H1 (cell line): Measurements from ENCODE around the gene ZBTB24. TPM values are rescaled to one million over a fixed set of nuclear protein-coding genes. Genes with fewer than 3 reads are reported as not detected.

ENCODE experiments used
- CTCF ChIA-PET: fragments of 300-600 bp; sonication (Branson Sonifier 250); formaldehyde crosslinking; loops from one replicate; lab custom pipeline; 2021; ENCODE audit not compliant: partially characterized antibody; lab: Charles Lee
- POLR2A ChIA-PET: fragments of 300-600 bp; sonication (Branson Sonifier 250); formaldehyde crosslinking; loops from one replicate; lab custom pipeline; 2021; ENCODE audit warnings: inconsistent platforms; ENCODE audit not compliant: partially characterized antibody; lab: Charles Lee
- DNase-seq, 2 experiments: peaks; one replicate each; pipeline versions ENCODE4 v3.0.0 to v3.0.0-alpha.2; 2010 to 2022; ENCODE audit warnings: low spot score in 2 of 2, low read depth in 1 of 2, mixed read lengths in 1 of 2
- FAIRE-seq: peaks from 2 replicates; lab custom pipeline; 2011; peaks lifted over from hg19 to GRCh38; lab: Jason Lieb, UNC
- H2AFZ ChIP-seq: 2 replicates; pipeline ENCODE4 v1.8.1; 2012; ENCODE audit warnings: low read length, inconsistent platforms
- H2AK5ac ChIP-seq: 2 replicates; pipeline ENCODE4 v1.6.1; 2013; ENCODE audit warnings: low read depth, low read length
- H2BK120ac ChIP-seq: replicated peaks from 2 replicates; pipeline ENCODE3; 2013; ENCODE audit warnings: low read depth, low read length, inconsistent platforms
- H2BK12ac ChIP-seq: 2 replicates; pipeline ENCODE4 v1.6.1; 2013; ENCODE audit warnings: low read depth, low read length
- H2BK15ac ChIP-seq: 2 replicates; pipeline ENCODE4 v1.6.1; 2013; ENCODE audit warnings: low read length
- H2BK20ac ChIP-seq: 2 replicates; pipeline ENCODE4 v1.6.1; 2013; ENCODE audit warnings: low read length
- H2BK5ac ChIP-seq: 2 replicates; pipeline ENCODE4 v1.6.1; 2013; ENCODE audit warnings: low read depth, low read length
- H3K14ac ChIP-seq: 2 replicates; pipeline ENCODE4 v1.6.1; 2013; ENCODE audit warnings: inconsistent platforms; ENCODE audit not compliant: insufficient read length
- H3K18ac ChIP-seq: 2 replicates; pipeline ENCODE4 v1.6.1; 2013; ENCODE audit warnings: low read length; ENCODE audit errors: extremely low read depth
- H3K23ac ChIP-seq: 2 replicates; pipeline ENCODE4 v1.6.1; 2013; ENCODE audit warnings: inconsistent platforms; ENCODE audit not compliant: insufficient read length
- H3K23me2 ChIP-seq: 2 replicates; pipeline ENCODE4 v1.6.1; 2013; ENCODE audit warnings: low read depth, low read length
- H3K27ac ChIP-seq: 2 replicates; pipeline ENCODE4 v1.6.1; 2011; ENCODE audit warnings: low read depth, low read length, inconsistent platforms
- H3K27me3 ChIP-seq, 4 experiments: replicated peaks in 1 of 4; 1 replicate in 1 of 4; 2 replicates in 3 of 4; pipeline versions ENCODE4 v1.6.1 to v1.8.1; 2011 to 2013; ENCODE audit warnings: low read length in 3 of 4, mild to moderate bottlenecking in 3 of 4, inconsistent platforms in 2 of 4, mixed read lengths in 2 of 4, moderate library complexity in 1 of 4; ENCODE audit not compliant: control insufficient read depth in 3 of 4, insufficient read depth in 3 of 4; ENCODE audit errors: extremely low read depth in 1 of 4
- H3K36me3 ChIP-seq, 4 experiments: 2 replicates each; pipeline versions ENCODE4 v1.6.1 to v1.8.1; 2011 to 2013; ENCODE audit warnings: mild to moderate bottlenecking in 4 of 4, low read length in 3 of 4, moderate library complexity in 2 of 4, control low read depth in 1 of 4, inconsistent platforms in 1 of 4; ENCODE audit not compliant: insufficient read depth in 4 of 4, control insufficient read depth in 2 of 4
- H3K4ac ChIP-seq: replicated peaks from 2 replicates; pipeline ENCODE3; 2013; ENCODE audit warnings: low read length, low read depth, mixed read lengths, inconsistent platforms; ENCODE audit not compliant: insufficient read length
- H3K4me1 ChIP-seq, 4 experiments: replicated peaks in 1 of 4; 1 replicate in 1 of 4; 2 replicates in 3 of 4; pipeline versions ENCODE4 v1.6.1 to v1.8.1; 2011 to 2013; ENCODE audit warnings: low read length in 3 of 4, inconsistent platforms in 2 of 4, mixed read lengths in 1 of 4; ENCODE audit not compliant: insufficient read depth in 4 of 4, control insufficient read depth in 3 of 4
- H3K4me2 ChIP-seq, 2 experiments: 2 replicates each; pipeline versions ENCODE4 v1.6.1 to v1.8.1; 2011 to 2013; ENCODE audit warnings: low read depth in 2 of 2, low read length in 2 of 2, control low read depth in 1 of 2, inconsistent platforms in 1 of 2, mild to moderate bottlenecking in 1 of 2; ENCODE audit not compliant: insufficient read depth in 1 of 2
- H3K4me3 ChIP-seq, 4 experiments: fragments of 200-600, 300-600 bp in 1 of 4; sonication (generic), shearing (Covaris generic), sonication (Bioruptor Twin) in 1 of 4; 2 replicates each; pipeline versions ENCODE4 v1.5.1 to v1.8.1; 2011 to 2016; ENCODE audit warnings: low read length in 4 of 4, low read depth in 3 of 4, control low read depth in 2 of 4, inconsistent platforms in 2 of 4, mild to moderate bottlenecking in 2 of 4, mixed read lengths in 1 of 4, moderate library complexity in 1 of 4; ENCODE audit not compliant: insufficient read depth in 2 of 4; ENCODE audit errors: extremely low read depth in 1 of 4
- H3K56ac ChIP-seq: replicated peaks from 2 replicates; pipeline ENCODE3; 2013; ENCODE audit warnings: low read depth, mild to moderate bottlenecking, mixed read lengths, low read length, inconsistent platforms; ENCODE audit not compliant: insufficient read length
- H3K79me1 ChIP-seq: 2 replicates; pipeline ENCODE4 v1.6.1; 2013; ENCODE audit warnings: low read depth, low read length, control low read depth
- H3K79me2 ChIP-seq, 2 experiments: 2 replicates each; pipeline versions ENCODE4 v1.6.1 to v1.8.1; 2012 to 2013; ENCODE audit warnings: low read length in 2 of 2, mild to moderate bottlenecking in 2 of 2, inconsistent platforms in 1 of 2; ENCODE audit not compliant: insufficient read depth in 2 of 2, control insufficient read depth in 1 of 2
- H3K9ac ChIP-seq, 4 experiments: replicated peaks in 1 of 4; 1 replicate in 1 of 4; 2 replicates in 3 of 4; pipeline versions ENCODE4 v1.6.1 to v1.8.1; 2011 to 2013; ENCODE audit warnings: low read depth in 3 of 4, low read length in 3 of 4, control low read depth in 2 of 4, mild to moderate bottlenecking in 2 of 4, moderate library complexity in 2 of 4, inconsistent platforms in 1 of 4; ENCODE audit errors: extremely low read depth in 1 of 4
- H3K9me3 ChIP-seq, 2 experiments: 2 replicates each; pipeline versions ENCODE4 v1.6.1 to v1.8.1; 2012 to 2013; ENCODE audit warnings: mild to moderate bottlenecking in 2 of 2, moderate library complexity in 2 of 2, control low read depth in 1 of 2, inconsistent platforms in 1 of 2, low read depth in 1 of 2, low read length in 1 of 2, mixed read lengths in 1 of 2; ENCODE audit not compliant: insufficient read depth in 2 of 2
- H4K20me1 ChIP-seq, 2 experiments: replicated peaks in 1 of 2; 2 replicates each; pipeline versions ENCODE3 to v1.8.1; 2011 to 2013; ENCODE audit warnings: inconsistent platforms in 2 of 2, low read length in 2 of 2, mild to moderate bottlenecking in 1 of 2; ENCODE audit not compliant: insufficient read depth in 2 of 2, control insufficient read depth in 1 of 2
- H4K5ac ChIP-seq: 2 replicates; pipeline ENCODE4 v1.6.1; 2013; ENCODE audit warnings: low read length, low read depth, mixed read lengths, inconsistent platforms; ENCODE audit not compliant: insufficient read length
- H4K8ac ChIP-seq: 2 replicates; pipeline ENCODE4 v1.8.0; 2013; ENCODE audit warnings: mild to moderate bottlenecking, moderate library complexity, low read length, inconsistent platforms; ENCODE audit not compliant: insufficient read depth; ENCODE audit errors: extremely low read depth
- H4K91ac ChIP-seq: replicated peaks from 2 replicates; pipeline ENCODE3; 2013; ENCODE audit warnings: low read length, mixed read lengths, inconsistent platforms; ENCODE audit not compliant: insufficient read length
- BACH1 ChIP-seq: IDR thresholded peaks from 2 replicates; pipeline ENCODE4 v1.6.1; 2012; ENCODE audit warnings: low read length, improper control_type of control experiment
- FOSL1 ChIP-seq: IDR thresholded peaks from 2 replicates; pipeline ENCODE4 v1.6.1; 2011; ENCODE audit warnings: mild to moderate bottlenecking, low read depth, low read length, moderate library complexity; ENCODE audit not compliant: insufficient read depth
- NANOG ChIP-seq: IDR thresholded peaks from 2 replicates; pipeline ENCODE4 v1.6.1; 2011; ENCODE audit warnings: low read length, low read depth, mild to moderate bottlenecking, inconsistent platforms; ENCODE audit not compliant: insufficient read depth, poor library complexity, severe bottlenecking
- PHF8 ChIP-seq: fragments of 200-600 bp; sonication (generic); conservative IDR thresholded peaks from 2 replicates; pipeline ENCODE4 v1.7.1; 2012; ENCODE audit warnings: low read depth, mild to moderate bottlenecking, inconsistent platforms, low read length, moderate library complexity
- POLR2A ChIP-seq, 2 experiments: IDR thresholded peaks; 1 replicate in 1 of 2; 2 replicates in 1 of 2; pipeline ENCODE4 v1.6.1; 2011; ENCODE audit warnings: low read depth in 2 of 2, low read length in 2 of 2, mild to moderate bottlenecking in 2 of 2; ENCODE audit errors: control extremely low read depth in 1 of 2
- RFX5 ChIP-seq: IDR thresholded peaks from 2 replicates; pipeline ENCODE4 v1.6.1; 2011; ENCODE audit warnings: low read depth, low read length, improper control_type of control experiment, borderline replicate concordance
- SAP30 ChIP-seq: fragments of 300-600 bp; sonication (generic); IDR thresholded peaks from 2 replicates; pipeline ENCODE4 v1.7.1; 2012; ENCODE audit warnings: low read length, moderate library complexity, mild to moderate bottlenecking, inconsistent platforms; ENCODE audit not compliant: insufficient read depth, insufficient replicate concordance
- SP2 ChIP-seq: IDR thresholded peaks from 2 replicates; pipeline ENCODE4 v1.6.1; 2012; ENCODE audit warnings: mild to moderate bottlenecking, low read length, inconsistent platforms
- TBP ChIP-seq: IDR thresholded peaks from 2 replicates; pipeline ENCODE4 v1.6.1; 2011; ENCODE audit warnings: low read depth, low read length, improper control_type of control experiment
- TCF12 ChIP-seq: IDR thresholded peaks from 2 replicates; pipeline ENCODE4 v1.6.1; 2011; ENCODE audit warnings: low read depth, mild to moderate bottlenecking, low read length
- TEAD4 ChIP-seq: IDR thresholded peaks from 2 replicates; pipeline ENCODE4 v1.6.1; 2012; ENCODE audit warnings: low read depth, low read length, inconsistent platforms, mixed read lengths
- WGBS, 2 experiments: shearing (Covaris generic) in 1 of 2; methylation state at CpG; one replicate each; pipeline versions ENCODE4 v1.1.6 to v1.1.7; 2013 to 2015; ENCODE audit warnings: low lambda C conversion rate in 2 of 2, mixed read lengths in 2 of 2, inconsistent platforms in 1 of 2, low coverage in 1 of 2, missing lambda C conversion rate in 1 of 2; ENCODE audit not compliant: insufficient replicate concordance in 2 of 2, insufficient coverage in 1 of 2, insufficient read length in 1 of 2; ENCODE audit errors: extremely low coverage in 1 of 2, missing lambda C conversion rate in 1 of 2; 5-methylcytosine and 5-hydroxymethylcytosine counted together
- polyA plus RNA-seq, 7 experiments: library from polyadenylated mRNA; depleted of rRNA in 3 of 7; stranded (reverse) in 5 of 7; unstranded in 2 of 7; fragments of >200 nt in 5 of 7; fragments of 200-250 nt in 2 of 7; gene quantifications; 1 replicate in 5 of 7; 2 replicates in 1 of 7; 4 replicates in 1 of 7; pipeline versions ENCODE4 v1.2.1 to v1.2.3, GENCODE V29; 2011 to 2013; ENCODE audit warnings: missing spikeins in 2 of 7, mixed read lengths in 2 of 7
- total RNA-seq: library from RNA; stranded (reverse); fragmentation: NEBNext Ultra II Directional; extraction: Animal tissue kit (Norgen Biotek cat#: 25700); gene quantifications from 2 replicates; pipeline ENCODE4 v1.2.1, GENCODE V29; 2021
- TF ChIP-seq, protein P1 (sequence below), 3 experiments: IDR thresholded peaks; 1 replicate in 2 of 3; 2 replicates in 1 of 3; pipeline versions ENCODE4 v1.5.1 to v1.6.1; 2011; ENCODE audit warnings: low read length in 3 of 3, mild to moderate bottlenecking in 3 of 3, inconsistent platforms in 2 of 3, low read depth in 1 of 3, moderate library complexity in 1 of 3; ENCODE audit not compliant: insufficient read depth in 1 of 3; ENCODE audit errors: control extremely low read depth in 1 of 3

ZBTB24 gene
- total and polyA plus RNA-seq, 2 of the 8 experiments (the other 6 are each of a cell fraction or from before 2014, with no cell fraction given) = 7.5 to 21.0 TPM

DNA sequence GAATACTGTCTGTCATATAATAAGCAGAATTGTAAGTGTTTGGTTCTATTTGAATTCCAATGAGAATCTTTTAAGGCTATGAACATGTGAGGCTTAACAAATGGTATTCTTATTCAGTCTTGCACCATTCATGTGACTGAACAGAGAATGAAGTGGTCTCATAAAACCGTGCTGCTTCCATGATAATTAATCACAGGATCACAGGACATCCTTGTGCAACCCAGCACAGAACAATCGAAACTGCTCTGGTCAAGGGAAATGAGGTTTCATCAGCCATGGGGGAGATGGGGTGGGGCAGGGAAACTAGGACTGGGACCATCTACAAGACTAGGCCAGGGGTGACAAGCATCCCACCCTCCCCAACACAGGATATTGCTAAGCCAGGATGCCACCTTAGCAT lies 48.6 kb downstream of the ZBTB24 start:
- no peaks in the 10 kb centered on the region for H3K79me1 ChIP-seq
- H3K9ac ChIP-seq = no peak overlapping the region
- H3K23me2 ChIP-seq = no peaks in the 10 kb centered on the region
- no peak overlapping the region for H2BK20ac ChIP-seq
- no peak overlapping the region for H4K8ac ChIP-seq
- no peak overlapping the region for H3K27ac ChIP-seq
- no peaks in the 10 kb centered on the region for H3K9me3 ChIP-seq
- no peak overlapping the region for H3K18ac ChIP-seq
- H3K4me3 ChIP-seq = no peak overlapping the region
- no peak overlapping the region for H3K56ac ChIP-seq
- H3K79me2 ChIP-seq = no peaks in the 10 kb centered on the region
- no peak overlapping the region for H3K23ac ChIP-seq
- no peak overlapping the region for H2BK120ac ChIP-seq
- 87% methylated on average over 2 of the region's 2 CpGs; no CpG with 5 or more reads in 1 of the 2 experiments for WGBS, 2 experiments
- H4K91ac ChIP-seq = peak overlapping the region; percentile 9
- POLR2A ChIA-PET = interaction anchor here (0.7 kb wide), 1 partner anchor 14 kb away, joined by 3 read pairs; no protein-coding TSS in a partner anchor
- FAIRE-seq (no peak), DNase-seq (no peak)
- H3K14ac ChIP-seq = no peak overlapping the region
- H2BK15ac ChIP-seq = no peak overlapping the region
- no peak overlapping the region for H3K4ac ChIP-seq
- peaks cover 0 to under 1% (median 0%) of the 10 kb centered on the region in 4 experiments; a peak in 1 of 7 replicates for H3K27me3 ChIP-seq
- no peak overlapping the region for H2BK12ac ChIP-seq
- no peaks in the 10 kb centered on the region for H3K36me3 ChIP-seq
- no peaks in the 10 kb centered on the region for H4K20me1 ChIP-seq
- no peak overlapping the region for H2AK5ac ChIP-seq
- H2BK5ac ChIP-seq = no peak overlapping the region
- no peak overlapping the region for H4K5ac ChIP-seq
- no peak overlapping the region for H3K4me2 ChIP-seq
- TF ChIP-seq SAP30 (no peak), POLR2A (IDR thresholded peaks at IDR 0.05; ENCODE audit: control extremely low read depth in 1 of 2, low read depth in 2 of 2, low read length in 2 of 2) (no peak), RFX5 (no peak), BACH1 (no peak), FOSL1 (no peak), NANOG (no peak), TBP (no peak), SP2 (no peak), TEAD4 (no peak), PHF8 (no peak), TCF12 (no peak)
- TF ChIP-seq, protein P1, sequence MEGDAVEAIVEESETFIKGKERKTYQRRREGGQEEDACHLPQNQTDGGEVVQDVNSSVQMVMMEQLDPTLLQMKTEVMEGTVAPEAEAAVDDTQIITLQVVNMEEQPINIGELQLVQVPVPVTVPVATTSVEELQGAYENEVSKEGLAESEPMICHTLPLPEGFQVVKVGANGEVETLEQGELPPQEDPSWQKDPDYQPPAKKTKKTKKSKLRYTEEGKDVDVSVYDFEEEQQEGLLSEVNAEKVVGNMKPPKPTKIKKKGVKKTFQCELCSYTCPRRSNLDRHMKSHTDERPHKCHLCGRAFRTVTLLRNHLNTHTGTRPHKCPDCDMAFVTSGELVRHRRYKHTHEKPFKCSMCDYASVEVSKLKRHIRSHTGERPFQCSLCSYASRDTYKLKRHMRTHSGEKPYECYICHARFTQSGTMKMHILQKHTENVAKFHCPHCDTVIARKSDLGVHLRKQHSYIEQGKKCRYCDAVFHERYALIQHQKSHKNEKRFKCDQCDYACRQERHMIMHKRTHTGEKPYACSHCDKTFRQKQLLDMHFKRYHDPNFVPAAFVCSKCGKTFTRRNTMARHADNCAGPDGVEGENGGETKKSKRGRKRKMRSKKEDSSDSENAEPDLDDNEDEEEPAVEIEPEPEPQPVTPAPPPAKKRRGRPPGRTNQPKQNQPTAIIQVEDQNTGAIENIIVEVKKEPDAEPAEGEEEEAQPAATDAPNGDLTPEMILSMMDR (IDR thresholded peaks at IDR 0.05; ENCODE audit: control extremely low read depth in 1 of 3, insufficient read depth in 1 of 3, low read depth in 1 of 3, low read length in 3 of 3) = no peak
- TF ChIP-seq, all 59 proteins: peak for 0
- H3K4me1 ChIP-seq = no peaks in the 10 kb centered on the region
- no peak overlapping the region for H2AFZ ChIP-seq
- CTCF ChIA-PET = interaction anchor here (1.5 kb wide), 1 partner anchor 26 kb away, joined by 4 read pairs; no protein-coding TSS in a partner anchor
